PC-9 (cell line): ENCODE results near the gene DNAH14. TPM values are rescaled to one million over a fixed set of nuclear protein-coding genes. Genes with fewer than 3 reads are reported as not detected.
"Not testable (repeated sequence)": the region's sequence is repeated elsewhere in the genome, so short reads cannot be mapped to it uniquely, and the experiment has no call there.

Source experiments
- BruUV-seq: library from RNA; stranded (reverse); fragments of 400-500 nt; replicated peaks from 2 replicates; lab custom pipeline; 2021; lab: Mats Ljungman, UMichigan
- CTCF ChIA-PET: fragments of 300-600 bp; sonication (Branson Sonifier 250); formaldehyde crosslinking; loops from one replicate; lab custom pipeline; 2022; ENCODE audit warnings: antibody characterized with exemption; lab: Charles Lee
- POLR2A ChIA-PET: fragments of 300-600 bp; sonication (Branson Sonifier 250); formaldehyde crosslinking; loops from one replicate; lab custom pipeline; 2022; ENCODE audit warnings: antibody characterized with exemption; ENCODE audit not compliant: unreplicated experiment; lab: Charles Lee
- DNase-seq, 2 experiments: peaks; one replicate each; pipeline versions ENCODE4 v3.0.0 to v3.0.0-alpha.2; 2015 to 2022; ENCODE audit warnings: mixed read lengths in 1 of 2
- H2AFZ ChIP-seq: fragments of 200-600 bp; sonication (generic); 2 replicates; pipeline ENCODE4 v1.8.1; 2017; ENCODE audit warnings: antibody characterized with exemption
- H3F3A ChIP-seq: fragments of 200-600 bp; sonication (generic); 2 replicates; pipeline ENCODE4 v1.8.1; 2017; ENCODE audit warnings: antibody characterized with exemption, mild to moderate bottlenecking, low read depth; ENCODE audit not compliant: insufficient read depth
- H3K27ac ChIP-seq: fragments of 200-600 bp; sonication (generic); 2 replicates; pipeline ENCODE4 v1.6.1; 2016; ENCODE audit warnings: mixed run types
- H3K27me3 ChIP-seq: fragments of 200-600 bp; sonication (generic); 2 replicates; pipeline ENCODE4 v1.6.1; 2016; ENCODE audit warnings: low read depth, mixed run types; ENCODE audit not compliant: insufficient read depth
- H3K36me3 ChIP-seq: fragments of 200-600 bp; sonication (generic); 2 replicates; pipeline ENCODE4 v1.6.1; 2016; ENCODE audit warnings: low read depth, mixed run types
- H3K4me1 ChIP-seq: fragments of 200-600 bp; sonication (generic); replicated peaks from 2 replicates; pipeline ENCODE4 v1.6.1; 2016; ENCODE audit warnings: mixed run types; ENCODE audit not compliant: insufficient read depth
- H3K4me2 ChIP-seq: fragments of 200-600 bp; sonication (generic); 2 replicates; pipeline ENCODE4 v1.6.1; 2017; ENCODE audit warnings: mixed run types
- H3K4me3 ChIP-seq: fragments of 200-600 bp; sonication (generic); 2 replicates; pipeline ENCODE4 v1.6.1; 2016; ENCODE audit warnings: mixed run types
- H3K79me2 ChIP-seq: fragments of 200-600 bp; sonication (generic); 2 replicates; pipeline ENCODE4 v1.6.1; 2017; ENCODE audit warnings: low read depth, mixed run types
- H3K9me2 ChIP-seq: fragments of 200-600 bp; sonication (generic); 2 replicates; pipeline ENCODE4 v1.8.1; 2017; ENCODE audit warnings: mild to moderate bottlenecking; ENCODE audit not compliant: insufficient read depth
- H3K9me3 ChIP-seq: fragments of 200-600 bp; sonication (generic); 2 replicates; pipeline ENCODE4 v1.8.1; 2016; ENCODE audit warnings: low read depth; ENCODE audit not compliant: insufficient read depth
- H4K20me1 ChIP-seq: fragments of 200-600 bp; sonication (generic); 2 replicates; pipeline ENCODE4 v1.8.1; 2017; ENCODE audit not compliant: insufficient read depth
- EZH2 ChIP-seq: fragments of 200-600 bp; sonication (generic); IDR thresholded peaks from 2 replicates; pipeline ENCODE4 v1.8.0; 2017; ENCODE audit warnings: antibody characterized with exemption, low read depth
- intact Hi-C: fragments of 100-400 bp; cut with micrococcal nuclease; formaldehyde crosslinking; loops from one replicate; pipeline ENCODE4 v1.10.0; 2022; ENCODE audit not compliant: unreplicated experiment
- total RNA-seq: library from RNA; stranded (reverse); gene quantifications from 2 replicates; pipeline ENCODE4 v1.2.3, GENCODE V29; 2021
- TF ChIP-seq, protein P1 (sequence below): fragments of 200-600 bp; sonication (generic); conservative IDR thresholded peaks from 2 replicates; pipeline ENCODE4 v1.6.1; 2017; ENCODE audit warnings: mixed run types, antibody characterized with exemption, mild to moderate bottlenecking, moderate library complexity

DNAH14 gene
- total RNA-seq, 1 experiment from 2014 or later, result 48.8 TPM

DNA sequence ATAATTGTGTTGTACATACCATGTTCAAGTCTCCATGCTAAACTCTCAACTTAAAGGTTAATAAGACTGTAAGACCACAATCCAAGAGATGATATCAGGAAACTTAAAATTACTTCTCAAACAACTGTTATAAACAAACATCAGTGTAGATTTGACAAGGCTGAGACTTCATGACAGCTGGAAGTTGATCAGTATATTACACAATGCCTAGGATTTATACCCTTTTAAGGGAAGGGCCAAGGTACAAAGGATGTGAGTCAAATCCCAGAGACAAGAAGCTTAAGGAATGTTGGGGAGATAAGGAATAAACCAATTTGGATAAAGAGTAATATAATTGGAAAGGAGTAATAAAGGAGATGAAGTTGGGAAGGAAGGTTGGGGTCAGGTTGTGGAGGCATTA lies 399.6 kb downstream of the DNAH14 start:
- H4K20me1 ChIP-seq, result no peaks in the 10 kb centered on the region
- ChIA-PET CTCF (no interaction called here), POLR2A (no interaction called here)
- no peak for DNase-seq
- H3K27ac ChIP-seq, result no peak overlapping the region
- no peaks in the 10 kb centered on the region for H3K9me2 ChIP-seq
- H3K4me2 ChIP-seq, result no peak overlapping the region
- H3K36me3 ChIP-seq, result no peaks in the 10 kb centered on the region
- TF ChIP-seq, protein P1, sequence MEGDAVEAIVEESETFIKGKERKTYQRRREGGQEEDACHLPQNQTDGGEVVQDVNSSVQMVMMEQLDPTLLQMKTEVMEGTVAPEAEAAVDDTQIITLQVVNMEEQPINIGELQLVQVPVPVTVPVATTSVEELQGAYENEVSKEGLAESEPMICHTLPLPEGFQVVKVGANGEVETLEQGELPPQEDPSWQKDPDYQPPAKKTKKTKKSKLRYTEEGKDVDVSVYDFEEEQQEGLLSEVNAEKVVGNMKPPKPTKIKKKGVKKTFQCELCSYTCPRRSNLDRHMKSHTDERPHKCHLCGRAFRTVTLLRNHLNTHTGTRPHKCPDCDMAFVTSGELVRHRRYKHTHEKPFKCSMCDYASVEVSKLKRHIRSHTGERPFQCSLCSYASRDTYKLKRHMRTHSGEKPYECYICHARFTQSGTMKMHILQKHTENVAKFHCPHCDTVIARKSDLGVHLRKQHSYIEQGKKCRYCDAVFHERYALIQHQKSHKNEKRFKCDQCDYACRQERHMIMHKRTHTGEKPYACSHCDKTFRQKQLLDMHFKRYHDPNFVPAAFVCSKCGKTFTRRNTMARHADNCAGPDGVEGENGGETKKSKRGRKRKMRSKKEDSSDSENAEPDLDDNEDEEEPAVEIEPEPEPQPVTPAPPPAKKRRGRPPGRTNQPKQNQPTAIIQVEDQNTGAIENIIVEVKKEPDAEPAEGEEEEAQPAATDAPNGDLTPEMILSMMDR, result no peak
- TF ChIP-seq EZH2, result no peak
- H3K27me3 ChIP-seq, result no peaks in the 10 kb centered on the region
- no peak overlapping the region for H3K4me3 ChIP-seq
- BruUV-seq, result no TSS peak
- intact Hi-C loops, result no loop called here
- H2AFZ ChIP-seq, result no peak overlapping the region
- H3K79me2 ChIP-seq, result no peaks in the 10 kb centered on the region
- H3K4me1 ChIP-seq, result no peaks in the 10 kb centered on the region
- H3F3A ChIP-seq, result no peaks in the 10 kb centered on the region
- no peaks in the 10 kb centered on the region for H3K9me3 ChIP-seq

DNA sequence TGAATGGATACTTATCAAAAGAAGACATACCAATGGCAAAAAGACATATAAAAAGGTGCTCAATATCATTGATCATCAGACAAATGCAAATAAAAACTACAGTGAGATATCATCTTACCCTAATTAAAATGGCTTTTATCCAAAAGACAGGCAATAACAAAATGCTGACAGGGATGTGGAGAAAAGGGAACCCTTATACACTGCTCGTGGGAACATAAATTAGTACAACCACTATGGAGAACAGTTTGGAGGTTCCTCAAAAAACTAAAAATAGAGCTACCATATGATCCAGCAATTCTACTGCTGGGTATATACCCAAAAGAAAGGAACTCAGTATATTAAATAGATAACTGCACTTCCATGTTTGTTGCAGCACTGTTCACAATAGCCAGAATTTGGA lies 400.5 kb downstream of the DNAH14 start:
- H4K20me1 ChIP-seq, POLR2A ChIA-PET, intact Hi-C loops, H3K4me2 ChIP-seq, BruUV-seq, H3K9me2 ChIP-seq, H3K27ac ChIP-seq, H3K27me3 ChIP-seq, H3K4me3 ChIP-seq, H3F3A ChIP-seq, H3K4me1 ChIP-seq, H3K36me3 ChIP-seq, DNase-seq, CTCF ChIA-PET, H3K79me2 ChIP-seq, H3K9me3 ChIP-seq, H2AFZ ChIP-seq: not testable (repeated sequence)

DNA sequence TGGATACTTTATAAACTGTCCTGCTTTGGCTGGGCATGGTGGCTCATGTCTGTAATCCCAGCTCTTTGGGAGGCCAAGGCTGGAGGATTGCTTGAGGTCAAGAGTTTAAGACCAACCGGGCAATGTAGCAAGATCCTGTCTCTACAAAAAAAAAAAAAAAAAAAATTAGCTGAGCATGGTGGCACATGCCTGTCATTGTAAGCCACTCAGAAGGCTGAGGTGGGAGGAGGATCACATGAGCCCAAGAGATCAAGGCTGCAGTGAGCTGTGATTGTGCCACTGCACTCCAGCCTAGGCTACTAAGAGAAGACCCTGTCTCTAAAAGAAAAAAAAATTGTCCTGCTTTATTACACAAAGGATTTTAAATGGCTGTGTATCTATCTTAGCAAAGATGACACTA lies 403.2 kb downstream of the DNAH14 start:
- Histone ChIP-seq H3K4me1 (no peaks in the 10 kb centered on the region), H3K36me3 (no peaks in the 10 kb centered on the region), H3F3A (peaks cover 17% of the 10 kb centered on the region), H3K9me3 (no peaks in the 10 kb centered on the region), H3K79me2 (no peaks in the 10 kb centered on the region), H3K9me2 (no peaks in the 10 kb centered on the region), H3K4me3 (no peak overlapping the region), H3K27me3 (no peaks in the 10 kb centered on the region), H3K27ac (no peak overlapping the region), H4K20me1 (no peaks in the 10 kb centered on the region), H2AFZ (no peak overlapping the region), H3K4me2 (no peak overlapping the region)
- ChIA-PET CTCF (no interaction called here), POLR2A (no interaction called here)
- DNase-seq, result no peak
- no TSS peak for BruUV-seq
- intact Hi-C loops, result no loop called here
- TF ChIP-seq, protein P1, result no peak
- no peak for TF ChIP-seq EZH2

DNA sequence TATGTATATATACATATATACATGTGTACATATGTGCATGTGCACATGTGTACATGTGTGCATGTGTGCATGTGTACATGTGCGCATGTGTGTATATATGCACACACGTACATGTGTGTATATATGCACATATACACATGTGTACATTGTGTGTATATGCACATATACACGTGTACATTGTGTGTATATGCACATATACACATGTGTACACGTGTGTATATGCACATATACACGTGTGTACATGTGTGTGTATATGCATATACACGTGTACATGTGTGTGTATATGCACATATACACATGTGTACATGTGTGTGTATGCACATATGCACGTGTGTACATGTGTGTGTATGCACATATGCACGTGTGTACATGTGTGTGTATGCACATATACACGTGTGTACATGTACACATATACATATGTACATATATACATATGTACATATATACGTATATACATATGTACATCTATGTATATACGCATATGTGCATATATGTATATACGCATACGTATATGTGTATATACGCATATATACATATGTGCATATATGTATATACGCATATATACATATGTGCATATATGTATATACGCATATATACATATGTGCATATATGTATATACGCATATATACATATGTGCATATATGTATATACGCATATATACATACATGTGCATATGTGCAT lies 405.8 kb downstream of the DNAH14 start:
- H3K4me2 ChIP-seq, H3K9me3 ChIP-seq, H3K4me1 ChIP-seq, POLR2A ChIA-PET, H4K20me1 ChIP-seq, H3K9me2 ChIP-seq, H3K27me3 ChIP-seq, H3K79me2 ChIP-seq, BruUV-seq, H2AFZ ChIP-seq, DNase-seq, H3K27ac ChIP-seq, H3K36me3 ChIP-seq, H3K4me3 ChIP-seq, CTCF ChIA-PET, intact Hi-C loops: not testable (repeated sequence)
- H3F3A ChIP-seq, result peaks cover 17% of the 10 kb centered on the region
